GM18858 (cell line): Measurements from ENCODE around the gene NRXN3.

ENCODE experiments used
- ATAC-seq: cut with Tn5 transposase; IDR thresholded peaks from one replicate; pipeline ENCODE4 v1.9.1; 2021; ENCODE audit not compliant: unreplicated experiment

Gene NRXN3

DNA sequence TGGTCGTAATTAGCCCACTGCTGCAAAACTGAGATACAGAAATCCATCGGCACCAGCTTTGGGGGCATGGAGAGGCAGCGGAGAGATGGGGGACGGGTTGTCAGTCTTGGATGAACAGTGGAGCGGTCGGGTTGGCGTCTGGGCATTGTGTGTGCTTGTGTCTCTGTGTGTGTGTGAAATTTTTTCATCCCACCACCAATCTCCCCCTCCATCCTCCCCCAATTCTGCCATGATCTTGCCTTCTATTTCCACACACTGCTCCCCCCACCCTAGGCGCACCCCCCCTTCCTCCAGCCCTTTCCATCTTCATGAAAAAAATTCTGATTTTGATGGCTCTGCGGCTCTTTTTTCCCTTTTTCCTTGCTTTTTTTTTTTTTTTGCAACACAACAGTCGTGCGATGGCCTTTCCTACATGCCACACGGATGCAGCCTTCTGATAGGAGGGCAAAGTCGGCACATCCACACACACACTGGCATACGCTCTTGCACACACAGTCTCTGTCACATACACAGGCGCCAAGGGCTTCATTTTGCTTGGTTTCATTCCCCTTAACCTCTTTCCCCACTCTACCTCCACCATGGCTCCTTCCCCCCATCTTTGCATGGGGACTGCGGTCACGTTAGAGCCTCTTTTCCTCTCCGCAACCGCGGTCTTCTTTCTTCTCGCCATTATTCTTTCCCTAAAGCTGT lies 3.3 kb downstream of the NRXN3 start:
- ATAC-seq, result no peak

GRCh38 chr14:78175412-78175811 lies 5.2 kb downstream of the NRXN3 start:
- ATAC-seq, result no peak

GRCh38 chr14:78178071-78178470 lies 7.9 kb downstream of the NRXN3 start:
- no peak for ATAC-seq

- ATAC-seq, result no peak
Measured at GRCh38 chr14:78178971-78179370, 8.8 kb downstream of the NRXN3 start.

- ATAC-seq, result no peak
Measured at GRCh38 chr14:78181270-78181669, 11.1 kb downstream of the NRXN3 start.

- no peak for ATAC-seq
Measured at GRCh38 chr14:78182722-78183121, 12.5 kb downstream of the NRXN3 start.

- ATAC-seq, result no peak
Measured at GRCh38 chr14:78184157-78184556, 14.0 kb downstream of the NRXN3 start.

DNA sequence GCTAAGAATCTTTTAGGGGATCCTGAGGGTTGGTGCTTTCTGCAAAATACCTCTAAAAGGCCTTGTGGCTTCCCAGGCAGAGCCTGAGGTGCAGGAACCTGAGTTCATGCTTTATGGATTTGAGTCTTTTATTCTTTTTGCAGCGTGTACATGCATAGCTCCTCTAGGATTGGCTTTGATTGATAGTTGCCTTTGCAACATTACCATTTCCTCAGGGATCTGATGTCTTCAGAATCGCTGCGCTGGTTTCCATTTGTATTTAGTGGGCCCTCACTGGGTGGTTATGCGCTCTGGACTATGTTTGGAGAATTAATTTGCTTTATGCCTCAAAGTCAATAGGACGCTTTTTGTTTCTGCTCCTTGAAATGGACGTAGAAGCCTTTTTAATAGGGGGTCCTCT lies 16.1 kb downstream of the NRXN3 start:
- ATAC-seq, result no peak

DNA sequence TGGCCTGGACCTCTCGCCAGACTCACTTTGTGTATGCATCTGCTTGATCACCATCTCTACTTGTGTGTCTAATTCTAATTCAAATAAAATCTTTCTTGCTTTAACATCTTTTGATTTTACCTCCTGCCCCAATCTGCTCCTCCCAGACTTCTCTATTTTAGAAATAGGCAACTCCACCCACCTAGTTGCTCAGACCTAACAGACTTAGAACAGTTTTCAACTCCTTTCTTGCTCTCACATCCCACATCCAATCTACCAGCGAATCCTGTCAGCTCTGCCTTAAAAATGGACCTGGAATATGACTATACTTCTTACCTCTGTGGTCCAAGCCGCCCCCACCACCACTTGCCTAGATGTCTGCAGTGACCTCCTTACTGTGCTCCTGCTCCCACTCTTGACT lies 18.7 kb downstream of the NRXN3 start:
- no peak for ATAC-seq

GRCh38 chr14:78195431-78195830 lies 25.3 kb downstream of the NRXN3 start:
- ATAC-seq, result no peak

- ATAC-seq, result no peak
Measured at GRCh38 chr14:78196323-78196722, 26.1 kb downstream of the NRXN3 start.

DNA sequence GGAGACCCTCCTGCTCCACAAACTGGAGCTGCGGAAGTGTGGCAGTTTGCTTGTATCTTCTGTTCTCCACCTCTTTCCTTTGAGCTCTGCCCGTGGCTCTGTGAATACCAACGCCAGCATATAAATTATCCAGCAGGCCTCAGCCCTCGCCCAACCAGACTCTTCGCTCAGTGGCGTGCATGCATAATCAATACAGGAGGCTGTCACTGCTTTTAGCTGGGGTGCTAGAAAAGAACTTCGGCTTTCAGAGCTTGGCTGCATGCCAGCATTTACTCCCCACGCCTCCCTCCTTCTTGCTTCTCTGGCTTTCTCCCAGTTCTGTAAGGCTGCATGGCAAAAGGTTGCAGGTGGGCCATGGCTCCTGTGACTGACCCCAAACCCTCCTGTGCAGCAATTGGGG lies 26.9 kb downstream of the NRXN3 start:
- no peak for ATAC-seq

DNA sequence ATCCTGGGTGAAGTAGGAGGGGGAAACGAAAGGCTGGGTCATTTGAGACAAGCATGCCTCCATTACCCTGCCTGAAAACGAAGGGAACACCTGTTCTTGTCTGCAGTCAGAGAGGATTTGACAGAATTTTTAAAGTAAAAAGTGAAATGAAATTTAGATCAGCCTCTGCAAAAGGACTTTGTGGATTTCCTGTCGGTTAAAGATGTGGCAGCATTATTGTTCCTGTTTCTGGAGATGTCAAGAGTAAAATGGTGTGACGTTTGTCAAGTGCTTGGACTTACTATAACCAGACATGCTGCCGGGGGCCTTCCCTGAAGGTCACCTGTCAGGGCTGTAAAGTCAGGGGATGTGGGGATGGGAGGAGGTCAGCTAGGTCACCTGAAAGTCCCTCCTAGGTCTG lies 32.0 kb downstream of the NRXN3 start:
- ATAC-seq, result no peak

DNA sequence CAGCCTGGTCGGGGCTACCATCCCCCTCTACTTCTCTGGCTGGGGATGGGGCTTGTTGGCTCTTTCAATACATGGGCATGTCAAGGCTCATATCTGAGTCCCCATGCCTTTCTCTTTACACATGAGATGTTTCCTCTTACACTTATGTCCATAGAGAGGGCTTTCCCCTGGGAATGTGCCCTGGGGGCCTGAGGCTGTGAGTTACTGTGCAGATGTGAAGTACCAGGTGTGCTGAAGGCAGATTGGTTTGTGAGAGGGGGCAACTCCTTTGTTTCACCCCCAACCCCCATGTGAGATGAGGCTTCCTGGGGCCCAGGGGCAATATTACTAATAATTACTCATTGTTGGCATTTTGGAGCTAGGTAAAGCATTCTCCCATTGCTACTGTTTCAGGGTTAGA lies 32.8 kb downstream of the NRXN3 start:
- ATAC-seq, result no peak

DNA sequence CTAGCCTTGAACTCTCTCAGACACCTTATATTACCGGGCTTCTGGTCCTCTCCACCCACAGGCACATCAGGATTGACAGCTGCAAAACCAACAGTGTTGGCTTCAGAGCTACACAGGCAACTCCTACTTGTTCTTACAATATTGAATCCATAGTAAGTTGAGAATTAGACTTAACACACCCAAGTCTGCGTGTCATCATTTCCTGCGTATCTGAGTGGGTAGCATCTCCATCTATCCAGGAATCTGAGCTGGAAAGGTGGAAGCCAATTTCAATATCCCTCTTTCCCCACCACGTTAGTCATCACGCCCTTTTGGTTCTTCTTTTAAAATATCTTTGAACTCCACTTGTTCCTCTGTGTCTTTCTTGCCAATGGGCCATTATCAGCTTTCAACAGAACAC lies 37.2 kb downstream of the NRXN3 start:
- ATAC-seq, result no peak

DNA sequence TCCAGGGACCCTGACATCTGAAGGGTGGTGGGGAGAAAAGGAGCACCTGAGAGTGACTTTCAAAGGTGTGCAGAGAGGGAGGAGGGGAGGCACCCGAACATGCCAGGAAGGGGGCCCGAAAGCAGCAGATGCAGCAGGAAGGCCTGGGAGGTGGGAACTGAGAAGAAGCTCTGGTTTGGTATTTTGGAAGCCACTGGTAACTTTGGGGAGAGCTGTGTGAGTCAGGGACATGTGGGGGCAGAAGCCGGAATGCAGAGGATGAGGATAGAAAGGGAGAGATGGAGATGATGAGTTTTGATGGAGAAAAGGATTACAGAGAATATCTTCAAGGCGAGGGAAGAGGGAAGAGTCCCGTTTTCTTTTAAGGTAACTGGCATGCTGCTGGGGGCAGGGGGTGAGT lies 50.1 kb downstream of the NRXN3 start:
- ATAC-seq, result no peak

DNA sequence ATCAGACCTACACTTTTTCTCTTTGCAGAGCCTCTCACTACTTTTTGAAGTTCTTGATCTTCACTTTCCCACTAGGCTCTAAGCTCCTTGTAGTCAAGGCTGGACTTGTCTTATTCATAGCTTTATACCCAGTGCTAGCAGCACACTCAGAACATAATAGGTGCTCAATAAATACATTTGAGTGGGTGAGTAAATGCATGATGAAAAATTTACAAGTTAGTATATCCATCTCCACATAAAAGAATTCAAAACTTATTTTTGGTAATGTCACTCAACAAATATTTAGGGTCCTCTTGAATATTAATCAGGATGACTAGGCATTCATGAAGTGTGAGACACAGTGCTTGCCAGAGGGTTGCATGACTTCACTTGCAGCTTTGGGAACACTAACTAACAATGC lies 52.6 kb downstream of the NRXN3 start:
- ATAC-seq, result no peak

- ATAC-seq, result no peak
Measured at GRCh38 chr14:78227248-78228077, 57.3 kb downstream of the NRXN3 start.

DNA sequence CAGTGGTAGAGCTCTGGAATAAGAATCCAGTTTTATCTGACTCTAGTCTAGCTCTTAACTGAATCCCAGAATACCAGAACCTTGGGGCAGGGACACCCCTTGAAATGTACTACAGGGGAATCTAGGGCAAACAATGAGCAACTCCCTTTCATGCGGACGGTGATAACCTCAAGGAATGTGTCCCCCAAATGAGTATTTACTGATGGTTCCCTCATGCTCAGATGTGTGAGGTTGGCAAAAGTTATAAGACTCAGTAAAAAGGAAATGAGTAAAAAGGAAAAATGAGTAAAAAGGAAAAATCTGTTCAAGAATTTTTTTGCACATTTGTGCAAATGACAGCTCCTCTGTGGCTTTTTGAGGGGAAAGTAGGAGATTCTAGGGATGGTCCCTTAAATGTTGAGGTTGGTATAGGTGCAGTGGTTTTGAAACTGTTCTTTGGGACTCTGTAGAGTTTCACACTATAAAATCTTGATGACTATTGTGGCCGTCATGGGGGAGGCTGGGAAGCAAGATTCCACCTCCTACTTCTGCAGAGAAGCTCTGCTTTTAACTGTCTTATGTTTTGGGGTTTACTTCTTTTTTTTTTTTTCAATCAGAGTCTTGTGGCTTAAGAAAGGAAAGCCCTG lies 58.6 kb downstream of the NRXN3 start:
- no peak for ATAC-seq

DNA sequence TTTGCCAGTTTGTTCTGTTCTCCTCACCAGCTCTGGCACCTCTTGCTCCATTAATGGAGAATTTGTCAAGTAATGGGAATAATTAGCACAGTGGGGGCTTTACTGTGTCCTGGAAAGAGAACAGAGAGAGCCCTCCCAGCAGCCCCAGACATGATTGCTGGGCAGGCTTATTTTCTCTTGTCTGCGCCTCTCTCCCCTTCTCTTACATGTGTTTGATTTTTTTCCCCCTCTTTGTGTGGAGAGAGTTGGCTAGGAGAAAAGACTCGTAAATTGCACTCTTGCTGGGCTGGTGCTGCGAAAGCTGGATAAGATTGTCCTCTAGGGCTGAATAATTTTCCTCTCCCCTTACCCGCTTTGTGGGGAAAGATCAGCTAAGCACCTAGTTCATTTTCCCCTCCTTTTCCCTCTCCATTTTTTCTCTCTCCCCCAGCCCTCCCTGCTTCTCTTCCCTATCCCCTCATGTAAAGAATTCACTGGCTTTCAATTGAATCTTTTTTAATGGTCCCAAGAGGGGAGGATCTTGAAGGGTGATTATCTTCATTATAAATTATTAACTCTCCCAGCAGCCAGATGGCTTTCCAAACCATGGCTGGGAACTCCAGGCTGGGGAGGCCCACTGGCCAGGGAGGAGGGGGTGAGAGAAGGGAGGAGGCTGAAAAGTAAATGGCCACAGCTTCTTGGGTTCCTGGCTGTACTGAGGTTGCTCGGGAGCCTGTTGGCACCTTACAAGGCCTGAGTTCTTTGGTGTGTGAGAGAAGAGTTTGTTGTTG lies 62.2 kb downstream of the NRXN3 start:
- no peak for ATAC-seq

DNA sequence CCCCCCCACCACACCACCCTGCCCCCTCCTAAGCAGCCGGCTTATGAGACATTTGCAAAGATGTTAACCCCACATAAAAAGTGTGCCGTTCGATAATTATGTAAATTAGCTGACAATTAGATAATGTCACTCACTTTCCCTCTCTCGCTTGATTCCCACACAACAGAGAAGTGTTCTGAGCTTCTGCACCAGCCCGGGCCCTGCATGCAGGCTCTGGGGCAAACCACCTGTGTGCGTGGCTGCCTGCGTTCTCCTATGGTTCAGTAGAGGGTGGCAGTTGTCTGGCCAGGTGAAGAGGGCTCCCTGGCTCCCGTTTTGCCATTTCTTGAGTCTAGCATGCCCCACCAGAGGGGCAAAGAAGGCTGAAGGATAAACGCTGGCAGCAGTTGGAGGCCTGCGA lies 68.0 kb downstream of the NRXN3 start:
- no peak for ATAC-seq
